Keratinocyte (primary cell): ENCODE results near the gene GPR39. TPM values are rescaled to one million over a fixed set of nuclear protein-coding genes. Genes with fewer than 3 reads are reported as not detected.
"Not testable (repeated sequence)": the region's sequence is repeated elsewhere in the genome, so short reads cannot be mapped to it uniquely, and the experiment has no call there.

Experiments used
- DNase-seq: peaks from one replicate; pipeline ENCODE4 v3.0.0-alpha.2; 2011; ENCODE audit warnings: low read depth, missing footprints, low spot score
- FAIRE-seq: peaks from 2 replicates; lab custom pipeline; 2011; peaks lifted over from hg19 to GRCh38; lab: Jason Lieb, UNC
- H2AFZ ChIP-seq: 2 replicates; pipeline ENCODE4 v1.6.0; 2012; ENCODE audit warnings: low read length, control low read depth, inconsistent platforms; ENCODE audit not compliant: control insufficient read depth
- H3K27ac ChIP-seq: 2 replicates; pipeline ENCODE4 v1.5.1; 2011; ENCODE audit warnings: low read length; ENCODE audit not compliant: control insufficient read depth, insufficient read depth
- H3K27me3 ChIP-seq: 3 replicates; pipeline ENCODE4 v1.6.0; 2011; ENCODE audit warnings: low read length; ENCODE audit not compliant: control insufficient read depth, insufficient read depth; ENCODE audit errors: extremely low read depth
- H3K36me3 ChIP-seq, 2 experiments: 2 replicates in 1 of 2; 3 replicates in 1 of 2; pipeline ENCODE4 v1.5.1; 2011; ENCODE audit warnings: low read length in 2 of 2, mild to moderate bottlenecking in 1 of 2; ENCODE audit not compliant: control insufficient read depth in 2 of 2, insufficient read depth in 2 of 2; ENCODE audit errors: extremely low read depth in 1 of 2
- H3K4me1 ChIP-seq: 3 replicates; pipeline ENCODE4 v1.5.1; 2011; ENCODE audit warnings: low read length; ENCODE audit not compliant: control insufficient read depth, insufficient read depth; ENCODE audit errors: extremely low read depth
- H3K4me2 ChIP-seq: 3 replicates; pipeline ENCODE4 v1.6.0; 2011; ENCODE audit warnings: low read depth, low read length; ENCODE audit not compliant: control insufficient read depth, insufficient read depth; ENCODE audit errors: extremely low read depth
- H3K4me3 ChIP-seq, 3 experiments: fragments of 200-600 bp in 1 of 3; sonication (generic) in 1 of 3; 2 replicates in 2 of 3; 3 replicates in 1 of 3; pipeline ENCODE4 v1.5.1; 2011 to 2016; ENCODE audit warnings: low read length in 3 of 3, mild to moderate bottlenecking in 3 of 3, control low read depth in 2 of 3, inconsistent platforms in 1 of 3, low read depth in 1 of 3, mixed read lengths in 1 of 3, mixed run types in 1 of 3, moderate library complexity in 1 of 3; ENCODE audit not compliant: control insufficient read depth in 2 of 3, insufficient read depth in 2 of 3; ENCODE audit errors: extremely low read depth in 1 of 3
- H3K79me2 ChIP-seq: 2 replicates; pipeline ENCODE4 v1.6.0; 2012; ENCODE audit warnings: low read length; ENCODE audit not compliant: control insufficient read depth, insufficient read depth
- H3K9ac ChIP-seq: 3 replicates; pipeline ENCODE4 v1.6.0; 2011; ENCODE audit warnings: low read length; ENCODE audit not compliant: control insufficient read depth, insufficient read depth; ENCODE audit errors: extremely low read depth
- H3K9me1 ChIP-seq: 3 replicates; pipeline ENCODE4 v1.6.0; 2011; ENCODE audit warnings: low read length; ENCODE audit not compliant: control insufficient read depth, insufficient read depth; ENCODE audit errors: extremely low read depth
- H3K9me3 ChIP-seq: 2 replicates; pipeline ENCODE4 v1.5.1; 2012; ENCODE audit warnings: low read depth, low read length; ENCODE audit not compliant: control insufficient read depth
- H4K20me1 ChIP-seq: 3 replicates; pipeline ENCODE4 v1.6.0; 2011; ENCODE audit warnings: low read length; ENCODE audit not compliant: control insufficient read depth, insufficient read depth; ENCODE audit errors: extremely low read depth
- EZH2 ChIP-seq: IDR thresholded peaks from one replicate; pipeline ENCODE4 v1.6.1; 2012; ENCODE audit warnings: inconsistent platforms, mild to moderate bottlenecking, low read length, moderate library complexity
- dilution Hi-C: fragments of 300-500 bp; cut with MboI; formaldehyde crosslinking; loops from one replicate; pipeline ENCODE4 v1.7.0; 2020; ENCODE audit warnings: low sequenced_read_pairs; ENCODE audit not compliant: extremely low pct_ligation_motif_present
- polyA plus RNA-seq, 5 experiments: library from polyadenylated mRNA; depleted of rRNA in 3 of 5; stranded (reverse) in 3 of 5; stranded (forward) in 1 of 5; unstranded in 1 of 5; fragments of >200 nt; gene quantifications; 1 replicate in 1 of 5; 2 replicates in 3 of 5; 3 replicates in 1 of 5; pipeline versions ENCODE4 v1.2.1 to v1.2.3, GENCODE V29; 2011 to 2012; ENCODE audit warnings: missing spikeins in 2 of 5, low read depth in 1 of 5, low replicate concordance in 1 of 5
- TF ChIP-seq, protein P1 (sequence below), 3 experiments: IDR thresholded peaks in 1 of 3; conservative IDR thresholded peaks in 1 of 3; optimal IDR thresholded peaks in 1 of 3; 2 replicates in 2 of 3; 3 replicates in 1 of 3; pipeline versions ENCODE3 to v1.5.1; 2011; ENCODE audit warnings: low read length in 3 of 3, mild to moderate bottlenecking in 3 of 3, moderate library complexity in 2 of 3, control low read depth in 1 of 3, inconsistent platforms in 1 of 3; ENCODE audit not compliant: insufficient read depth in 2 of 3; ENCODE audit errors: extremely low read depth in 1 of 3

The GPR39 gene
- polyA plus RNA-seq, 1 donor (not counting 4 experiments of a cell fraction or from before 2014, with no cell fraction given), result 4.7 TPM

DNA sequence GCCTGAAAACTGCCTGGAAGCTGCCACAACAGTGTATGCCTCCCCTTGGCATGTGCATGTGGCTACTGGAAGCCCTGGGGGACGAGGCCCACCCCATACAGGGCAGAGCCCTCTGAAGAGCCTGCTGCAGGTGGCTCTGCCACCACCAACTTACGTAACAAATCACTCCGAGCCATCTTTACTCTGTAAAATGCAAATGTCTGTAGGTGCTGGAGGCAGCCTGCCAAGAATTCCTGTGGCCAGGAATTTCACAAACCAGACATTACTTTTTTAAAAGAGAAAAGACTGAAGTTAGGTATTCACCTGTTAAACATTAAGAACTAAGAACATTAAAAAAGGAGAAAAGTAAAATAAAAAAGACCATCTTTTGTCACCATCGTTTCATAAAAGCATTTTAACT, 106.3 kb downstream of the GPR39 start:
- Histone ChIP-seq H3K36me3 (no peaks in the 10 kb centered on the region), H3K9me3 (no peaks in the 10 kb centered on the region), H3K79me2 (no peaks in the 10 kb centered on the region), H3K27ac (no peak overlapping the region), H3K4me1 (peaks cover 5% of the 10 kb centered on the region), H3K9me1 (no peaks in the 10 kb centered on the region), H2AFZ (no peak overlapping the region), H3K4me2 (no peak overlapping the region), H3K4me3 (no peak overlapping the region), H4K20me1 (no peaks in the 10 kb centered on the region), H3K9ac (no peak overlapping the region), H3K27me3 (no peaks in the 10 kb centered on the region)
- FAIRE-seq, result no peak
- TF ChIP-seq, protein P1, sequence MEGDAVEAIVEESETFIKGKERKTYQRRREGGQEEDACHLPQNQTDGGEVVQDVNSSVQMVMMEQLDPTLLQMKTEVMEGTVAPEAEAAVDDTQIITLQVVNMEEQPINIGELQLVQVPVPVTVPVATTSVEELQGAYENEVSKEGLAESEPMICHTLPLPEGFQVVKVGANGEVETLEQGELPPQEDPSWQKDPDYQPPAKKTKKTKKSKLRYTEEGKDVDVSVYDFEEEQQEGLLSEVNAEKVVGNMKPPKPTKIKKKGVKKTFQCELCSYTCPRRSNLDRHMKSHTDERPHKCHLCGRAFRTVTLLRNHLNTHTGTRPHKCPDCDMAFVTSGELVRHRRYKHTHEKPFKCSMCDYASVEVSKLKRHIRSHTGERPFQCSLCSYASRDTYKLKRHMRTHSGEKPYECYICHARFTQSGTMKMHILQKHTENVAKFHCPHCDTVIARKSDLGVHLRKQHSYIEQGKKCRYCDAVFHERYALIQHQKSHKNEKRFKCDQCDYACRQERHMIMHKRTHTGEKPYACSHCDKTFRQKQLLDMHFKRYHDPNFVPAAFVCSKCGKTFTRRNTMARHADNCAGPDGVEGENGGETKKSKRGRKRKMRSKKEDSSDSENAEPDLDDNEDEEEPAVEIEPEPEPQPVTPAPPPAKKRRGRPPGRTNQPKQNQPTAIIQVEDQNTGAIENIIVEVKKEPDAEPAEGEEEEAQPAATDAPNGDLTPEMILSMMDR (optimal IDR thresholded peaks at IDR 0.05 in 1 of 3, IDR thresholded peaks at IDR 0.05 in 1 of 3, conservative IDR thresholded peaks at IDR 0.05 in 1 of 3; ENCODE audit: extremely low read depth in 1 of 3, insufficient read depth in 2 of 3, low read length in 3 of 3), result no peak
- TF ChIP-seq EZH2, result no peak
- dilution Hi-C loops, result no loop called here
- DNase-seq, result no peak

DNA sequence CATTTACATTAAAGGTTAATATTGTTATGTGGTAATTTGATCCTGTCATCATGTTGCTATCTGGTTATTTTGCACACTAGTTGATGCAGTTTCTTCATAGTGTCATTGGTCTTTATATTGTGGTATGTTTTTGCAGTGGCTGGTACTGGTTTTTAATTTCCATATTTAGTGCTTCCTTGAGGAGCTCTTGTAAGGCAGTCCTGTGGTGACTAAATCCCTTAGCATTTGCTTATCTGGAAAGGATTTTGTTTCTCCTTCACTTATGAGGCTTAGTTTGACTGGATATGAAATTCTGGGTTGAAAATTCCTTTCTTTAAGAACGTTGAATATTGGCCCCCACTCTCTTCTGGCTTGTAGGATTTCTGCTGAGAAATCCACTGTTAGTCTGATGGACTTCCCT, 120.5 kb downstream of the GPR39 start:
- H3K79me2 ChIP-seq, H3K4me2 ChIP-seq, H3K27me3 ChIP-seq, H3K36me3 ChIP-seq, H3K27ac ChIP-seq, H2AFZ ChIP-seq, H3K9ac ChIP-seq, H3K9me1 ChIP-seq, dilution Hi-C loops, DNase-seq, FAIRE-seq, H3K4me1 ChIP-seq, H3K9me3 ChIP-seq, H3K4me3 ChIP-seq, H4K20me1 ChIP-seq: not testable (repeated sequence)

DNA sequence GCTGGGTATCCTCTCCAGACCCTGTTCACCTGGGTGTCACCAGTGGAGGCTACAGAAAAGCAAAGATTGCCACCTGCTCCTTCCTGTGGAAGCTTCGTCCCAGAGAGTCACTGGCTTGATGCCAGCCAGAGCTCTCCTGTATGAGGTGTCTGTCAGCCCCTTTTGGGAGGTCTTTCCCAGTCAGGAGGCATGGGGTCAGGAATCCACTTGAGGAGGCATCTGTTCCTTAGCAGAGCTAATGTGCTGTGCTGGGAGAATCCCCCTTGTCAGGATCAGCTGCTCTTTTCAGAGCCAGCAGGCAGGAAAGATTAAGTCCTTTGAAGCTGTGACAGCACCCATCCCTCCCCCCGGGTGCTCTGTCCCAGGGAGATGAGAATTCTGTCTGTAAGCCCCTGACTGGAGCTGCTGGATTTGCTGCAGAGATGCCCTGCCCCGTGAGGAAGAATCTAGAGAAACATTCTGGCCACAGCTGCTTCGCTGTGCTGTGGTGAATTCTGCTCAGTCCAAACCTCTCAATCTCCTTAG, 121.8 kb downstream of the GPR39 start:
- H3K9ac ChIP-seq, result no peak overlapping the region
- dilution Hi-C loops, result no loop called here
- no peak for DNase-seq
- no peak for FAIRE-seq
- no peaks in the 10 kb centered on the region for H3K79me2 ChIP-seq
- no peak overlapping the region for H2AFZ ChIP-seq
- no peaks in the 10 kb centered on the region for H3K36me3 ChIP-seq
- no peak overlapping the region for H3K27ac ChIP-seq
- peaks cover 5% of the 10 kb centered on the region for H3K4me1 ChIP-seq
- no peak for TF ChIP-seq EZH2
- TF ChIP-seq, protein P1 (optimal IDR thresholded peaks at IDR 0.05 in 1 of 3, IDR thresholded peaks at IDR 0.05 in 1 of 3, conservative IDR thresholded peaks at IDR 0.05 in 1 of 3; ENCODE audit: extremely low read depth in 1 of 3, insufficient read depth in 2 of 3, low read length in 3 of 3), result no peak
- no peak overlapping the region for H3K4me2 ChIP-seq
- H3K9me3 ChIP-seq, result peaks cover 7% of the 10 kb centered on the region
- H3K9me1 ChIP-seq, result peaks cover 2% of the 10 kb centered on the region
- no peaks in the 10 kb centered on the region for H3K27me3 ChIP-seq
- no peak overlapping the region for H3K4me3 ChIP-seq
- H4K20me1 ChIP-seq, result no peaks in the 10 kb centered on the region
